Measurements from ENCODE around the gene ENOX1. TPM values are rescaled to one million over a fixed set of nuclear protein-coding genes. Genes with fewer than 3 reads are reported as not detected.

ENOX1 gene
- total and polyA plus RNA-seq, 9 of the 15 experiments (the other 6 are each of a cell fraction or from before 2014, with no cell fraction given) = not detected

DNA sequence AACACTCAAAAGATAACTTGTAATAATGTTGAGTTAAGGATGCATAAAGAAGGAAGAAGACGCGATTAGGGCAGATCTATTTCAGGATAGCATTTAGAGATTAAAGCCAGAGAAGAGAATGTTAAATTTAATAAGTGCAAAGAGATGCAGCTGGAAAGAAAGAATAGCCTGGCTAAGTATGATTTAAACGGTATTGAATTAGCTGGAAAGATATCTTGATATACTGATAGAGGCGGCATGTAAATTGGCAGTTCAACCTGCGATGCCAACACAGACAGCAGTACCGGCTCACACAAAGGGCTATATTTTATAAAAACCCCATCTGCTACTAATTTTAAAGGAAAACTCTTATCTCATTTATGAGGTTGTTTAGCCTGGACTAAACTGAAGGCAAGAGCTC is 121.4 kb downstream of the ENOX1 start:
- DNase-seq (ENCODE audit: extremely low read depth in 1 of 4, low spot score in 3 of 4) = no peak
- Histone ChIP-seq H3K36me3 (ENCODE audit: control insufficient read depth, insufficient read depth, low read length) (no peaks in the 10 kb centered on the region), H3K79me2 (ENCODE audit: control insufficient read depth, insufficient read depth, low read length) (no peaks in the 10 kb centered on the region), H3K4me1 (replicated peaks in 1 of 2; ENCODE audit: control insufficient read depth in 2 of 2, insufficient read depth in 2 of 2, low read length in 2 of 2) (no peaks in the 10 kb centered on the region), H3K27me3 (ENCODE audit: control insufficient read depth in 2 of 2, insufficient read depth in 2 of 2, low read length in 2 of 2) (no peaks in the 10 kb centered on the region), H3K9me1 (ENCODE audit: control insufficient read depth, insufficient read depth, low read length) (no peaks in the 10 kb centered on the region), H3K9ac (ENCODE audit: insufficient read depth in 1 of 2, low read depth in 2 of 2, low read length in 2 of 2) (no peak overlapping the region), H3K27ac (ENCODE audit: extremely low read depth, low read depth, low read length) (no peak overlapping the region), H3K4me3 (no peak overlapping the region), H2AFZ (ENCODE audit: low read depth, low read length) (no peak overlapping the region), H4K20me1 (replicated peaks; ENCODE audit: control insufficient read depth, insufficient read depth, low read length) (no peaks in the 10 kb centered on the region), H3K4me2 (ENCODE audit: insufficient read depth, low read length) (no peak overlapping the region), H3K9me3 (replicated peaks; ENCODE audit: control insufficient read depth, insufficient read depth, low read depth, low read length) (no peaks in the 10 kb centered on the region)
- ChIA-PET CTCF (ENCODE audit: low intra/inter-chr PET ratio) (no interaction called here), POLR2A (interaction anchor here (0.5 kb wide), 1 partner anchor 52 kb away, joined by 3 read pairs; no protein-coding TSS in a partner anchor)
- no TSS peak for BruUV-seq (replicated peaks)
- FAIRE-seq = no peak
- TF ChIP-seq, protein P1, sequence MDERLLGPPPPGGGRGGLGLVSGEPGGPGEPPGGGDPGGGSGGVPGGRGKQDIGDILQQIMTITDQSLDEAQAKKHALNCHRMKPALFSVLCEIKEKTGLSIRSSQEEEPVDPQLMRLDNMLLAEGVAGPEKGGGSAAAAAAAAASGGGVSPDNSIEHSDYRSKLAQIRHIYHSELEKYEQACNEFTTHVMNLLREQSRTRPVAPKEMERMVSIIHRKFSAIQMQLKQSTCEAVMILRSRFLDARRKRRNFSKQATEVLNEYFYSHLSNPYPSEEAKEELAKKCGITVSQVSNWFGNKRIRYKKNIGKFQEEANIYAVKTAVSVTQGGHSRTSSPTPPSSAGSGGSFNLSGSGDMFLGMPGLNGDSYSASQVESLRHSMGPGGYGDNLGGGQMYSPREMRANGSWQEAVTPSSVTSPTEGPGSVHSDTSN (CRISPR knock-in tag; IDR thresholded peaks at IDR 0.05; ENCODE audit: low read depth) = no peak
- TF ChIP-seq, protein P1 (tag; conservative IDR thresholded peaks at IDR 0.05; ENCODE audit: low read depth) = no peak
- TF ChIP-seq DACH1 (IDR thresholded peaks at IDR 0.05; ENCODE audit: partially characterized antibody) = no peak
- no peak for TF ChIP-seq PRMT5 (CRISPR knock-in tag; IDR thresholded peaks at IDR 0.05)
- no peak for TF ChIP-seq ZNF668 (CRISPR knock-in tag; IDR thresholded peaks at IDR 0.05)
- TF ChIP-seq ILK (tag; IDR thresholded peaks at IDR 0.05; ENCODE audit: borderline replicate concordance, low read depth) = no peak
- TF ChIP-seq ZNF551 (CRISPR knock-in tag; IDR thresholded peaks at IDR 0.05) = no peak
- no peak for TF ChIP-seq U2AF1 (optimal IDR thresholded peaks at IDR 0.05; ENCODE audit: low read depth, low read length)
- TF ChIP-seq ATF7 (IDR thresholded peaks at IDR 0.05) = no peak
- TF ChIP-seq SAP30 (IDR thresholded peaks at IDR 0.05; ENCODE audit: borderline replicate concordance, insufficient read depth, low read depth, low read length, poor library complexity, severe bottlenecking) = no peak
- no peak for TF ChIP-seq KDM2B (CRISPR knock-in tag; IDR thresholded peaks at IDR 0.05)
- TF ChIP-seq STAT5A (IDR thresholded peaks at IDR 0.05; ENCODE audit: borderline replicate concordance, low read length) = no peak
- TF ChIP-seq CHD1 (IDR thresholded peaks at IDR 0.05; ENCODE audit: low read length) = no peak
- WGBS (ENCODE audit: insufficient coverage, low coverage, missing lambda C conversion rate) = 2% methylated on average over 6 of the region's 6 CpGs
- in situ Hi-C loops (cut with MboI) (no loop called here), intact Hi-C loops (cut with micrococcal nuclease) (no loop called here)
- ATAC-seq = no peak
